Measurements from ENCODE around the gene COG8.

- no peak for TF ChIP-seq POLR2A (IDR thresholded peaks at IDR 0.05)
- TF ChIP-seq, protein P1, sequence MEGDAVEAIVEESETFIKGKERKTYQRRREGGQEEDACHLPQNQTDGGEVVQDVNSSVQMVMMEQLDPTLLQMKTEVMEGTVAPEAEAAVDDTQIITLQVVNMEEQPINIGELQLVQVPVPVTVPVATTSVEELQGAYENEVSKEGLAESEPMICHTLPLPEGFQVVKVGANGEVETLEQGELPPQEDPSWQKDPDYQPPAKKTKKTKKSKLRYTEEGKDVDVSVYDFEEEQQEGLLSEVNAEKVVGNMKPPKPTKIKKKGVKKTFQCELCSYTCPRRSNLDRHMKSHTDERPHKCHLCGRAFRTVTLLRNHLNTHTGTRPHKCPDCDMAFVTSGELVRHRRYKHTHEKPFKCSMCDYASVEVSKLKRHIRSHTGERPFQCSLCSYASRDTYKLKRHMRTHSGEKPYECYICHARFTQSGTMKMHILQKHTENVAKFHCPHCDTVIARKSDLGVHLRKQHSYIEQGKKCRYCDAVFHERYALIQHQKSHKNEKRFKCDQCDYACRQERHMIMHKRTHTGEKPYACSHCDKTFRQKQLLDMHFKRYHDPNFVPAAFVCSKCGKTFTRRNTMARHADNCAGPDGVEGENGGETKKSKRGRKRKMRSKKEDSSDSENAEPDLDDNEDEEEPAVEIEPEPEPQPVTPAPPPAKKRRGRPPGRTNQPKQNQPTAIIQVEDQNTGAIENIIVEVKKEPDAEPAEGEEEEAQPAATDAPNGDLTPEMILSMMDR (IDR thresholded peaks at IDR 0.05) = no peak
- TF ChIP-seq EP300 (IDR thresholded peaks at IDR 0.05) = no peak
These were observed 47.2 kb upstream of the COG8 start for GRCh38 chr16:69386596-69386995.

All from ovary (tissue), 3 donors.